SKM-1 treated with dmso at 0.1 percent for 144 hours (cell line): ENCODE results near the gene FRMPD4.

Experiments
- DNase-seq: peaks from one replicate; lab custom pipeline; 2025; ENCODE audit not compliant: unreplicated experiment; lab: John Stamatoyannopoulos, UW

The FRMPD4 gene

DNA sequence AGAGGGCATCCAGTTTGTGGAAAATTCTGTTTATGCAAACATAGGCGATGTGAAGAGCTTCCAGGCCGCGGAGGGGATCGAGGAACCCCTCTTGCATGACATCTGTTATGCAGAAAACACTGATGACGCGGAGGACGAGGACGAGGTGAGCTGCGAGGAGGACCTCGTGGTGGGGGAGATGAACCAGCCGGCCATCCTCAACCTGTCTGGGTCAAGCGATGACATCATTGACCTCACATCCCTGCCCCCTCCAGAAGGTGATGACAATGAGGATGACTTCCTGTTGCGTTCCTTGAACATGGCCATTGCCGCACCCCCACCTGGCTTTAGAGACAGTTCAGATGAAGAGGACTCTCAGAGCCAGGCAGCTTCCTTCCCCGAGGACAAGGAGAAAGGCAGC lies 578.3 kb downstream of the FRMPD4 start:
- DNase-seq: no peak

- DNase-seq: no peak
These were observed 581.6 kb downstream of the FRMPD4 start for GRCh38 chrX:12719837-12720236.

GRCh38 chrX:12721042-12721441 lies 582.8 kb downstream of the FRMPD4 start:
- no peak for DNase-seq

GRCh38 chrX:12722314-12722713 lies 584.0 kb downstream of the FRMPD4 start:
- no peak for DNase-seq

GRCh38 chrX:12741416-12741815 lies 603.1 kb downstream of the FRMPD4 start:
- no peak for DNase-seq

DNA sequence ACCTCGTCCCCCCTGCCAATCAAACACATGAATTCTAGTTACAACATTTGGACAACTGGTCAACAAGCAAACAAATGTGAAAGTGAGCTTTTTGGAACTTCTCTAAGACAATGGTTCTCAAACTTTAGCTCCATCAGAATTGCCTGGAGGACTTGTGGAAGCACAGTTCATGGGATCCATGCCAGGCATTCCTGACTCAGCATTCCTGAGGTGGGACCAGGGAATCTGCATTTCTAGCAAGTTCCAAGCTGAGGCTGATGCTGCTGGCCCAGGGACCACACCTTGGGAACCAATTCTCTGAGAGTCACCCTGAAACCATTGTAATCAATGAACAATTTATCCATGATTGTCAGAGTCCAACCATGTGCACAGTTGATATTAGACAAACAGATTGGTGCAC lies 609.2 kb downstream of the FRMPD4 start:
- DNase-seq: no peak

GRCh38 chrX:12751887-12752286 lies 613.6 kb downstream of the FRMPD4 start:
- DNase-seq: no peak

DNA sequence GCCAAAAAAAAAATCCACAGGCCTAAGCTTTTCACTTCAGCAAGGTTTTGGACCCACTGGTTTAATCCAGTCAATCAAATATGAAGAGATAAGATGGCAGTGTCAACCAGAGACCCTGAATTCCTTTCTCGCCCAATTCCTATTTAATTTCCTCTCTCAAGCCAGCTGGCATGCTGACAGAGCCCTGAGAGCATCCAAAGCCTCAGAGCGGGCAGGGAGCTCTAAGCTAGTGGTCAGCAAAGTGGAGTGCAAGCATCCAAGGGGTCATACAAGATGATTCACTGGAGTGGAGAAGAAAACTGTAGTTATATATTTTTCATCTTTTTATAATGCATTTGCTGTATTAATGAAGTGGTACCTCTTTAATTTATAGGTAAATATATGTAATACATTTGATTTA lies 615.1 kb downstream of the FRMPD4 start:
- no peak for DNase-seq

- no peak for DNase-seq
These were observed 620.0 kb downstream of the FRMPD4 start for GRCh38 chrX:12758291-12758690.

DNA sequence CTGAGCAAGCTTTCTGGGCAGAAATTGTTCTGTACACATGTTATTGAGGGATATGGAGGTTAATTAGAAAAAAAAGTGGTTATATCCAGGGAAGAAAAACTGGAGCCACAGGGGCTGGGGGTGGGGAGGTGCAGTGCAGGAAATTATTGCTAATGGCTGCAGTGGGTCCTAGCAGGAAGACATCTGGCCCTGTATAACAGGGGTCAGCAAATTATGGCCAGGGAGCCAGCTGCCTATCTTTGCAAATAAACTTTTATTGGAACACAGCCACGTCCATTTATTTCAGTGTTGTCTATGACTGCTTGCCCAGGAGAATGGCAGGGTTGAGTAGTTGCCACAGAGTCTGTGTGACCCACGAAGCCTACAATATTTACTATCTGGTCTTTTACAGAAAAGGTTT lies 629.6 kb downstream of the FRMPD4 start:
- DNase-seq: no peak

GRCh38 chrX:12768491-12768890 lies 630.2 kb downstream of the FRMPD4 start:
- no peak for DNase-seq

DNA sequence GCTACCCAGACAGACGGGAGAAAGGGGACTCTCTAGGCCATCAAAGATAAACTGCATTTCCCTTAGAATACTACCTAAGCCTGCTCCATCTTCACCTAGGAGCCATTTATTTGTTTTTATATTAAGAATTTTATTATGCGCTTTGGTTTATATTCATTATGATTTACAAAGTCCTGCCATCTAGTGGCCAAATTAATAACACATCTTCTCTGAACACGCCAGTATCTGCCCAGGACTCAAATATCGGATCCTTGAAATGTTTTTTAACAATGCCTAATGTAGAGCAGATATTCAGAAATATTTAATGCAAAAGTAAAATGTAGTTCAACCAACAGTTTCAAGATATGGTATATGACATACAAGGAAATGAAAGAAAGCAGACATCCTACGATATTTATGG lies 632.2 kb downstream of the FRMPD4 start:
- DNase-seq: peak; percentile 2

- peak; percentile 46 for DNase-seq
These were observed 633.3 kb downstream of the FRMPD4 start for GRCh38 chrX:12771445-12772069.
